Measurements from ENCODE around the gene PTPN11. TPM values are rescaled to one million over a fixed set of nuclear protein-coding genes. Genes with fewer than 3 reads are reported as not detected.
"Not testable (repeated sequence)": the region's sequence is repeated elsewhere in the genome, so short reads cannot be mapped to it uniquely, and the experiment has no call there.

Gene PTPN11
- total RNA-seq, 4 donors from 2014 or later, result 131 to 178 (median 141) TPM

DNA sequence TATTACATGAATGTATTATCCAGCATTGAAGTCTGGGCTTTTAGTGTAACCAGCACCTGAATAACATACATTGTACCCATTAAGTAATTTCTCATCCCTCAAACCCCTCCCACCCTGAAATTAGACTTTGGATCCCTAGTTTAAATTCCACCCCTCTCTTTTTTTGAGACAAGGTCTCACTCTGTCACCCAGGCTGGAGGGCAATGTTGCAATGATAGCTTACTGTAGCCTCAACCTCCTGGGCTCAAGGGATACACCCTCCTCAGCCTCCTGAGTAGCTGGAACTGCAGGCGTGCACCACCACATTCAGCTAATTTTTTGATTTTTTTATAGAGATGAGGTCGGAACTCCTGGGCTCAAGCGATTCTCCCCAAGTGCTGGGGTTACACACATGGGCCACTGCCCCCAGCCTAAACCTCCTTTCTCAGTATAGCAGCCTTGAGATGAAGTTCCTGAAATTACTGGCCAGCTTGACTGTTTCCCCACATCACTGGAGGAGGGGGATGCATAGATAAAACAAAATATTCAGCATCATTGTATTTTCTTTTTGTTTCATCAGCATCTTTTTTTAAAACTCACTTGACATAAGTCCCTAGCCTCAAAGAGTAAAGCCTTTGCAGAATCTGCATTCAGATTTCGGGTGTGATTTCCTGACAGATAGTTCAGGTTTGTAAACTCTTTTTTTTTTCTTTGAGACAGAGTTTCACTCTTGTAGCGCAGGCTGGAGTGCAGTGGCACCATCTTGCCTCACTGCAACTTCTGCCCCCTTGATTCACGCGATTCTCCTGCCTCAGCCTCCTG lies 7.0 kb downstream of the PTPN11 start:
- WGBS, 2 donors (ENCODE audit: low coverage in 1 of 2), result 93 to 96% methylated on average over 5 to 6 of the region's 7 CpGs
- no peak for TF ChIP-seq POLR2AphosphoS5 (IDR thresholded peaks at IDR 0.05)
- TF ChIP-seq, protein P1, sequence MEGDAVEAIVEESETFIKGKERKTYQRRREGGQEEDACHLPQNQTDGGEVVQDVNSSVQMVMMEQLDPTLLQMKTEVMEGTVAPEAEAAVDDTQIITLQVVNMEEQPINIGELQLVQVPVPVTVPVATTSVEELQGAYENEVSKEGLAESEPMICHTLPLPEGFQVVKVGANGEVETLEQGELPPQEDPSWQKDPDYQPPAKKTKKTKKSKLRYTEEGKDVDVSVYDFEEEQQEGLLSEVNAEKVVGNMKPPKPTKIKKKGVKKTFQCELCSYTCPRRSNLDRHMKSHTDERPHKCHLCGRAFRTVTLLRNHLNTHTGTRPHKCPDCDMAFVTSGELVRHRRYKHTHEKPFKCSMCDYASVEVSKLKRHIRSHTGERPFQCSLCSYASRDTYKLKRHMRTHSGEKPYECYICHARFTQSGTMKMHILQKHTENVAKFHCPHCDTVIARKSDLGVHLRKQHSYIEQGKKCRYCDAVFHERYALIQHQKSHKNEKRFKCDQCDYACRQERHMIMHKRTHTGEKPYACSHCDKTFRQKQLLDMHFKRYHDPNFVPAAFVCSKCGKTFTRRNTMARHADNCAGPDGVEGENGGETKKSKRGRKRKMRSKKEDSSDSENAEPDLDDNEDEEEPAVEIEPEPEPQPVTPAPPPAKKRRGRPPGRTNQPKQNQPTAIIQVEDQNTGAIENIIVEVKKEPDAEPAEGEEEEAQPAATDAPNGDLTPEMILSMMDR (IDR thresholded peaks at IDR 0.05), result no peak
- Histone ChIP-seq H3K4me1 (peaks cover 0 to 47% (median 17%) of the 10 kb centered on the region in 3 donors), H3K36me3 (peaks cover 0 to 5% of the 10 kb centered on the region in 2 donors), H3K27me3 (no peaks in the 10 kb centered on the region), H3K27ac (no peak overlapping the region), H3K4me3 (no peak overlapping the region), H3K9me3 (no peaks in the 10 kb centered on the region)
- no peak for ATAC-seq

DNA sequence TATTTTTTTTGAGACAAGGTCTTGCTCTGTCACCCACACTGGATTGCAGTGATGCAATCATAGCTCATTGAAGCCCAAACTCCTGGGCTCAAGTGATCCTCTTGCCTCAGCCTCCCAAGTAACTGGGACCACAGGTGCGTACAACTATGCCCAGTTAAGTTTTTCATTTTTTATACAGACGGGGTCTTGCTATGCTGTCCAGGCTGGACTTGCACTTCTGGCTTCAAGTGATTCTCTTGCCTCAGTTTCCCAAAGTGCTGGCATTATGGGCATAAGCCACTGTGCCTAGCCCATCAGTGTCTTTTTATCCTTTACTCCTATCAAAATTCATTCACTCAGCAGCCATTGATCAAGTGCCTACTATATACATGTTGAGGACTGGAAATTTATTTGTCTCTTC lies 9.0 kb downstream of the PTPN11 start:
- Histone ChIP-seq H3K4me1 (peaks cover 0 to 27% (median 2%) of the 10 kb centered on the region in 3 donors), H3K36me3 (peaks cover 0 to 5% of the 10 kb centered on the region in 2 donors), H3K27ac (no peak overlapping the region), H3K9me3 (no peaks in the 10 kb centered on the region), H3K27me3 (no peaks in the 10 kb centered on the region), H3K4me3 (no peak overlapping the region)
- no peak for ATAC-seq
- 100% methylated on average over 1 of the region's 2 CpGs for WGBS, 2 donors (ENCODE audit: low coverage in 1 of 2)
- TF ChIP-seq POLR2AphosphoS5 (IDR thresholded peaks at IDR 0.05) (no peak), EP300 (IDR thresholded peaks at IDR 0.05) (no peak), POLR2A (IDR thresholded peaks at IDR 0.05) (no peak)
- TF ChIP-seq, protein P1 (IDR thresholded peaks at IDR 0.05), result no peak

DNA sequence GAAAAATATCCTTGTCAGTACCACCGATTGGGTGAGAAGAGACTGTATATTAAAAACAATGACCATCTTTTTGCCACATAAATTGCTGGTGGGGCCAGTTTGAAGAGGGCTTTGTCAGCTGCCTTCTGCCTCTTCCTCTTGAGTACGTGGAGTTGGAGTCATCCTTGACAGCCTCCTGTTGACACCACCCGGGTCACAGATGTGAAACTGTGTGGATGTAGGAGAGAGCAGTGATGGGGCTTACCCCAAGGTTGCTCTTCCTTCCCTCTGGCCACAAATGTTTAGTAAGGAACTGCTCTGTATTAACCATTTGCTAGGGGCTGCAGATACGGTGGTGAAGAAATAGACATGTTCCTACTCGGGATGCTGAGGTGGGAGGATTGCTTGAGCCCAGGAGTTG lies 12.2 kb downstream of the PTPN11 start:
- 62 to 81% methylated on average over 5 of the region's 5 CpGs for WGBS, 2 donors (ENCODE audit: low coverage in 1 of 2)
- Histone ChIP-seq H3K4me3 (no peak overlapping the region), H3K36me3 (peaks cover 0 to 5% of the 10 kb centered on the region in 2 donors), H3K9me3 (no peaks in the 10 kb centered on the region), H3K27ac (no peak overlapping the region), H3K27me3 (no peaks in the 10 kb centered on the region), H3K4me1 (no peaks in the 10 kb centered on the region)
- no peak for ATAC-seq
- TF ChIP-seq POLR2A (IDR thresholded peaks at IDR 0.05), result no peak
- TF ChIP-seq EP300 (IDR thresholded peaks at IDR 0.05), result no peak
- TF ChIP-seq POLR2AphosphoS5 (IDR thresholded peaks at IDR 0.05), result no peak
- TF ChIP-seq, protein P1 (IDR thresholded peaks at IDR 0.05), result no peak

DNA sequence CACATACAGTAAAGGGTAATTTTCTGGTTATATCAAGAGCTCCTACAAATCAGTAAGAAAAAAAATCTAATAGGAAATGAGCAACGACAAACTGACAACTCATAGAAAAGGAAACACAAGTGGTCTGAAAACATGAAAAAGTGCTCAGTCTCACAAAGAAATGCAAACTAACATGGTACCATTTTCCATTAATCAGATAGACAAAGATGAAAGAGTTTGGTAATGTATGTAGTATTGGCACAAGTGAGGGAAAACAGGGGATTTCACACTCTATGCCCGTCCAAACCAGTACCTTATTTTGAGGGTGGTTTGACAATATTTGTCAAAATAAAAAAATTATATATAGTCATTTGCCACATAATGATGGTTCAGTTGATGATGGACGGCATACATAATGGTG lies 13.2 kb downstream of the PTPN11 start:
- no peak for ATAC-seq
- Histone ChIP-seq H3K4me3 (no peak overlapping the region), H3K27ac (no peak overlapping the region), H3K4me1 (no peaks in the 10 kb centered on the region), H3K27me3 (no peaks in the 10 kb centered on the region), H3K9me3 (no peaks in the 10 kb centered on the region), H3K36me3 (peaks cover 0 to 5% of the 10 kb centered on the region in 2 donors)
- TF ChIP-seq POLR2A (IDR thresholded peaks at IDR 0.05) (no peak), EP300 (IDR thresholded peaks at IDR 0.05) (no peak), POLR2AphosphoS5 (IDR thresholded peaks at IDR 0.05) (no peak)
- TF ChIP-seq, protein P1 (IDR thresholded peaks at IDR 0.05), result no peak
- WGBS, 2 donors (ENCODE audit: low coverage in 1 of 2), result 78 to 88% methylated on average over 2 to 3 of the region's 3 CpGs

DNA sequence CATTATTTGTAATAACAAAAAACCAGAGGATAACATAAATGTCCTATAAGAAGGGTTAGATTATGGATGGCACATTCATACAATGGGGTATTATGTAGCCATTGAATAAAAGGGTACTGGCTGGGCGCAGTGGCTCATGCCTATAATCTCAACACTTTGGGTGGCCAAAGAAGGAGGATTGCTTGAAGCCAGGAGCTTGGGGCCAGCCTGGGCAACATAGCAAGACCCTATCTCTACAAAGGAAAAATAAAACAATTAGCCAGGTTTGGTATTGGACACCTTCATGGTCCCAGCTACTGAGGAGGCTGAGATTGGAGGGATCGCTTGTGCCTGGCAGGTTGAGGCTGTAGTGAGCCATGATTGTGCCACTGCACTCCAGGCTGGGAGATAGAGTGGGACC lies 14.8 kb downstream of the PTPN11 start:
- TF ChIP-seq, protein P1 (IDR thresholded peaks at IDR 0.05), result no peak
- no peak for TF ChIP-seq EP300 (IDR thresholded peaks at IDR 0.05)
- Histone ChIP-seq H3K27me3 (no peaks in the 10 kb centered on the region), H3K36me3 (peaks cover 0 to 5% of the 10 kb centered on the region in 2 donors), H3K9me3 (no peaks in the 10 kb centered on the region), H3K4me1 (peaks cover 0 to 6% (median 0%) of the 10 kb centered on the region in 3 donors), H3K27ac (no peak overlapping the region), H3K4me3 (no peak overlapping the region)
- no peak for ATAC-seq
- 91 to 100% methylated on average over 1 to 2 of the region's 2 CpGs for WGBS, 2 donors (ENCODE audit: low coverage in 1 of 2)

DNA sequence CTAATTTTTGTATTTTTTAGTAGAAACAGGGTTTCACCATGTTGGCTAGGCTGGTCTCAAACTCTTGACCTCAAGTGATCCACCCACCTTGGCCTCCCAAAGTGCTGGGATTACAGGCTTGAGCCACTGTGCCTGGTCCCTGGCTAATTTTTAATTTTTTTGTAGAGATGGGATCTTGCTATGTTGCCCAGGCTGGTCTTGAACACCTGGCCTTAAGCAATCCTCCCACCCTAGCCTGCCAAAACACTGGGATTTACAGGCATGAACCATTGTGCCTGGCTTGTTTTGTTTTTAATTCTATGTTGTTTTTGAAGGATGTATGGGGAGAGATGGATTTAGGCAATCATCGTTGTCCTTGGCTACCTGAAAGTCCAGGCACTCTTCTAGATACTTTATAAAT lies 19.9 kb downstream of the PTPN11 start:
- H3K9me3 ChIP-seq, H3K36me3 ChIP-seq, H3K27ac ChIP-seq, H3K27me3 ChIP-seq, H3K4me3 ChIP-seq, ATAC-seq: not testable (repeated sequence)
- peaks cover 0 to 18% (median 0%) of the 10 kb centered on the region in 3 donors for H3K4me1 ChIP-seq
- WGBS, 2 donors (ENCODE audit: low coverage in 1 of 2), result 100% methylated on average over 1 of the region's 1 CpG

Data from gastroesophageal sphincter (tissue), 4 donors.